HL-60/S4 treated with phorbol 12-myristate 13-acetate at 8.2 ng/mL for 4 days and 3 days (cell line): ENCODE measurements around the gene RTP3.

Source experiments
- in situ Hi-C: fragments of 300-500 bp; cut with MboI; formaldehyde crosslinking; loops from 2 replicates; pipeline ENCODE4 v1.15.0; 2022; ENCODE audit warnings: low sequenced_read_pairs

Gene RTP3

GRCh38 chr3:46497556-46498265 lies at the start of gene RTP3:
Gene RTP3, plus strand, starts transcription at chr3:46497976. Its CDS starts 87 bp downstream, at chr3:46498063.
- in situ Hi-C loops, result no loop called here

GRCh38 chr3:46448721-46449120 lies 49.1 kb upstream of the RTP3 start:
- in situ Hi-C loops, result no loop called here

- in situ Hi-C loops, result no loop called here
Measured at GRCh38 chr3:46449755-46450552, 47.8 kb upstream of the RTP3 start.

GRCh38 chr3:46453526-46454208 lies 44.1 kb upstream of the RTP3 start:
- in situ Hi-C loops, result no loop called here

- in situ Hi-C loops, result no loop called here
Measured at GRCh38 chr3:46454209-46454595, 43.6 kb upstream of the RTP3 start.

- in situ Hi-C loops, result no loop called here
Measured at GRCh38 chr3:46454606-46455005, 43.2 kb upstream of the RTP3 start.

- in situ Hi-C loops, result no loop called here
Measured at GRCh38 chr3:46455231-46456115, 42.3 kb upstream of the RTP3 start.

- in situ Hi-C loops, result no loop called here
Measured at GRCh38 chr3:46456118-46456517, 41.7 kb upstream of the RTP3 start.

- in situ Hi-C loops, result no loop called here
Measured at GRCh38 chr3:46460051-46460450, 37.7 kb upstream of the RTP3 start.

- in situ Hi-C loops, result no loop called here
Measured at GRCh38 chr3:46462111-46462510, 35.7 kb upstream of the RTP3 start.

- in situ Hi-C loops, result no loop called here
Measured at GRCh38 chr3:46462511-46462910, 35.3 kb upstream of the RTP3 start.

- in situ Hi-C loops, result no loop called here
Measured at GRCh38 chr3:46463120-46463867, 34.5 kb upstream of the RTP3 start.

GRCh38 chr3:46463868-46464241 lies 33.9 kb upstream of the RTP3 start:
- in situ Hi-C loops, result no loop called here

- in situ Hi-C loops, result no loop called here
Measured at GRCh38 chr3:46464326-46465195, 33.2 kb upstream of the RTP3 start, which contains the start of gene LTF. Gene LTF, minus strand, starts transcription at chr3:46464905. Its CDS starts 38 bp downstream, at chr3:46464867.

GRCh38 chr3:46465196-46465520 lies 32.6 kb upstream of the RTP3 start:
- in situ Hi-C loops, result no loop called here

- in situ Hi-C loops, result no loop called here
Measured at GRCh38 chr3:46466273-46466672, 31.5 kb upstream of the RTP3 start.

- in situ Hi-C loops, result no loop called here
Measured at GRCh38 chr3:46466871-46467403, 30.8 kb upstream of the RTP3 start.

GRCh38 chr3:46467562-46467961 lies 30.2 kb upstream of the RTP3 start:
- in situ Hi-C loops, result no loop called here
